ENCODE results near the gene HAND1. TPM values are rescaled to one million over a fixed set of nuclear protein-coding genes. Genes with fewer than 3 reads are reported as not detected.

HAND1 gene
- total RNA-seq, 2 donors from 2014 or later, result not detected

GRCh38 chr5:154451957-154452356, 26.1 kb downstream of the HAND1 start:
- Histone ChIP-seq H3K27me3 (replicated peaks; ENCODE audit: insufficient read depth) (no peaks in the 10 kb centered on the region), H3K27ac (no peak overlapping the region), H3K9me3 (no peaks in the 10 kb centered on the region), H3K36me3 (no peaks in the 10 kb centered on the region), H3K4me1 (replicated peaks) (no peaks in the 10 kb centered on the region), H3K4me3 (no peak overlapping the region)
- intact Hi-C loops (cut with DNase I), result no loop called here
- TF ChIP-seq POLR2A (IDR thresholded peaks at IDR 0.05), result no peak
- TF ChIP-seq POLR2AphosphoS5 (IDR thresholded peaks at IDR 0.05), result no peak
- TF ChIP-seq, protein P1, sequence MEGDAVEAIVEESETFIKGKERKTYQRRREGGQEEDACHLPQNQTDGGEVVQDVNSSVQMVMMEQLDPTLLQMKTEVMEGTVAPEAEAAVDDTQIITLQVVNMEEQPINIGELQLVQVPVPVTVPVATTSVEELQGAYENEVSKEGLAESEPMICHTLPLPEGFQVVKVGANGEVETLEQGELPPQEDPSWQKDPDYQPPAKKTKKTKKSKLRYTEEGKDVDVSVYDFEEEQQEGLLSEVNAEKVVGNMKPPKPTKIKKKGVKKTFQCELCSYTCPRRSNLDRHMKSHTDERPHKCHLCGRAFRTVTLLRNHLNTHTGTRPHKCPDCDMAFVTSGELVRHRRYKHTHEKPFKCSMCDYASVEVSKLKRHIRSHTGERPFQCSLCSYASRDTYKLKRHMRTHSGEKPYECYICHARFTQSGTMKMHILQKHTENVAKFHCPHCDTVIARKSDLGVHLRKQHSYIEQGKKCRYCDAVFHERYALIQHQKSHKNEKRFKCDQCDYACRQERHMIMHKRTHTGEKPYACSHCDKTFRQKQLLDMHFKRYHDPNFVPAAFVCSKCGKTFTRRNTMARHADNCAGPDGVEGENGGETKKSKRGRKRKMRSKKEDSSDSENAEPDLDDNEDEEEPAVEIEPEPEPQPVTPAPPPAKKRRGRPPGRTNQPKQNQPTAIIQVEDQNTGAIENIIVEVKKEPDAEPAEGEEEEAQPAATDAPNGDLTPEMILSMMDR (IDR thresholded peaks at IDR 0.05), result no peak
- 87% methylated on average over 8 of the region's 8 CpGs for WGBS
- no peak for DNase-seq (ENCODE audit: low spot score)

DNA sequence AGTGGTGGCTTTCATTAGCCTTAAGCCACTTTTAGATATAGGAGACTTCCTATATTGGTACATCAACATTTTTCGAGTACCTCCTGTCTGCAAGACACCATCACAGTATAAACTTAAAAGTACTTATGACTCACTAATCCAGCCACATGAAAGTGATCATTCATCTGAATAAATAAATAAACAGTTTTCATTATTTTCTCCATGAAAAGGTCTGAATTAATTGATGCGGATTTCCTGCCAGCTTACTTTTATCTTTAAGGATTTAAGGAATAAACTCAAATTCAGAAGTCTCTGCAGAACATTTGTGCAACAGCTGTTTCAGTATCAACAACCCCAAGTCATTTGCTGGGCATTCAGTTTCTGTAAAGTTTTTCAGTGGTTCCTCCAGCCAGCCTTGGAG, 28.2 kb downstream of the HAND1 start:
- WGBS, result 72% methylated on average over 2 of the region's 2 CpGs
- Histone ChIP-seq H3K4me1 (replicated peaks) (no peaks in the 10 kb centered on the region), H3K27me3 (replicated peaks; ENCODE audit: insufficient read depth) (no peaks in the 10 kb centered on the region), H3K9me3 (no peaks in the 10 kb centered on the region), H3K27ac (no peak overlapping the region), H3K4me3 (no peak overlapping the region), H3K36me3 (no peaks in the 10 kb centered on the region)
- intact Hi-C loops (cut with DNase I), result no loop called here
- no peak for DNase-seq (ENCODE audit: low spot score)
- TF ChIP-seq POLR2A (IDR thresholded peaks at IDR 0.05) (no peak), POLR2AphosphoS5 (IDR thresholded peaks at IDR 0.05) (no peak)

DNA sequence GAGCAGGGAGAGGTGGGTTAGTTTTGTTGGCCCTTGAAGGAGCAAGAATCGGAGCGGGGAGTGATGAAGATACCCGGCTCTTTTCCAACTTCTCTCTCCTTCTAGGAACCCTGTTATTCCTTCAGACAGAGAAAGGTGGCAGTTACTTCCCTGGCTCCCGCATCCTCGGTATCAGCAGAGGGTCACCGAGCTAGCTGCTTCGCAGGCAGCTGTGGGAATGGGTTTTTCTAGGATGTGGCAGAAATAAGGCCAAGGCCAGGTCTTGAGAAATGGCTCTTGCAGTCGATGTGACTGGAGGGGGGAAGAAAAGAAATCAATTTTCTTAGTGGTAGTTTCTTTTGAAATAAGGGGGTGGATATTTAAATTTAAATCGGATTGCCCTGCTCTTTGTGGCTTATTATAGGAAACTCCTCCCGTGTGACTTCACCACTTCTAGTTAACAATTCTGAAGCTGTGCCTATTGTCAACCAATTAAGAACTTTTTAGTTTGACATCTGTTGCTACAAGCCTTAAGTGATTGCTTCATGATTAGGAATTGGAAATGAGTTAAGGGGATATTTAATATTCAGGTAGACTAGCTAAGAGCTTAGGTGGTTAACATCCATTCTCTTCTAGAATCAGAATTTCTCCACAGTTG, 30.8 kb downstream of the HAND1 start:
- DNase-seq (ENCODE audit: low spot score), result no peak
- no peaks in the 10 kb centered on the region for H3K4me1 ChIP-seq (replicated peaks)
- no peaks in the 10 kb centered on the region for H3K27me3 ChIP-seq (replicated peaks; ENCODE audit: insufficient read depth)
- 3% methylated on average over 10 of the region's 10 CpGs for WGBS
- peak overlapping the region; percentile 75 to 77 for H3K27ac ChIP-seq
- no peaks in the 10 kb centered on the region for H3K36me3 ChIP-seq
- H3K9me3 ChIP-seq, result no peaks in the 10 kb centered on the region
- intact Hi-C loops (cut with DNase I), result no loop called here
- H3K4me3 ChIP-seq, result peak overlapping the region; percentile 83 to 87
- no peak for TF ChIP-seq POLR2A (IDR thresholded peaks at IDR 0.05)
- no peak for TF ChIP-seq POLR2AphosphoS5 (IDR thresholded peaks at IDR 0.05)
- TF ChIP-seq, protein P1 (IDR thresholded peaks at IDR 0.05), result no peak

DNA sequence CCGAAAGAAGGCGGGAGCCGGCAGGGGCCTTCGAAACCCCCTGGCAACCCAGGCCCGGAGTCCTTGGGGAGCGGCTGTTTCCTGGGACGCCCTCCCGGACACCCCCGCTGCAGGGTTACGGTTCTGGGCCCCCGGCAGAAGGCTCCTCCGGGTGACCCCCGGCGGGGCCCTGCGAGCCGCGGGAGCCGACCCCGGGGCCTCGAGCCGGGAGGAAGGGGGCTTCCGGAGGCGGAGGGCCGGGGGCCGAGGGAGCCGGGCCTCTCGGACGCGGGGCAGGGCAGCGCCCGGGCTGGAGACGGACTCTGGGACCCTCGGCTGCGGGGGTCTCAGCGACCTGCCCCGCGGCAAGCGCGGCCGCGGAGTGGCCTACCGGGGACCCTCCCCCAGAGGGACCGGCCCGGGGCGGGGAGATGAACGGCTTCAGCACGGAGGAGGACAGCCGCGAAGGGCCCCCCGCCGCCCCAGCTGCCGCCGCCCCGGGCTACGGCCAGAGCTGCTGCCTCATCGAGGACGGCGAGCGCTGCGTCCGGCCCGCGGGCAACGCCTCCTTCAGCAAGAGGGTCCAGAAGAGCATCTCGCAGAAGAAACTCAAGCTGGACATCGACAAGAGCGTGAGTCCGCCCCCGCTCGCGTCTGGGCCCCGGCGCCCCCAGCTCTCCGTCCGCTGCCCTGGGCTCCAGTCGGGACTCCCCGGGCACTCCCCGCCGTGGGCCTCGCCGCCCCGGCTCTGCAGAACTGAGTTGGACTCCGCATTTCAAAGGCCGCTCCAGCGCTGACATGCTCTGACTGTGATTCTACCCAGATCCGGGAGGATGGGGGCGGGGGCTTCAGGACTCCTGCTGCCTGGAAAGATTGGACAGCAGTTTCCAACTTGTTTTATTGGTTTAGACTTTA, 31.6 kb downstream of the HAND1 start:
- Histone ChIP-seq H3K27ac (peak overlapping the region; percentile 75 to 77), H3K36me3 (peaks cover 0 to 6% of the 10 kb centered on the region in 2 donors), H3K27me3 (replicated peaks; ENCODE audit: insufficient read depth) (no peaks in the 10 kb centered on the region), H3K4me1 (replicated peaks) (no peaks in the 10 kb centered on the region), H3K9me3 (no peaks in the 10 kb centered on the region), H3K4me3 (peak overlapping the region; percentile 83 to 87)
- peak; percentile 43 for DNase-seq (ENCODE audit: low spot score)
- WGBS, result under 1% methylated on average over 78 of the region's 87 CpGs
- TF ChIP-seq POLR2A (IDR thresholded peaks at IDR 0.05), result no peak
- TF ChIP-seq POLR2AphosphoS5 (IDR thresholded peaks at IDR 0.05), result no peak
- TF ChIP-seq, protein P1 (IDR thresholded peaks at IDR 0.05), result no peak
- intact Hi-C loops (cut with DNase I), result no loop called here

- peaks cover 0 to 8% of the 10 kb centered on the region in 2 donors for H3K36me3 ChIP-seq
- under 1% methylated on average over 60 of the region's 70 CpGs for WGBS
- DNase-seq (ENCODE audit: low spot score), result peak; percentile 94
- peak within 1 kb of the TSS; percentile 75 to 77 for H3K27ac ChIP-seq
- H3K4me1 ChIP-seq (replicated peaks), result no peaks in the 10 kb centered on the region
- no peaks in the 10 kb centered on the region for H3K27me3 ChIP-seq (replicated peaks; ENCODE audit: insufficient read depth)
- H3K4me3 ChIP-seq, result peak within 1 kb of the TSS; percentile 83 to 87
- H3K9me3 ChIP-seq, result no peaks in the 10 kb centered on the region
- intact Hi-C loops (cut with DNase I), result no loop called here
- TF ChIP-seq POLR2AphosphoS5 (IDR thresholded peaks at IDR 0.05) (peak; percentile 97), POLR2A (IDR thresholded peaks at IDR 0.05) (peak; percentile 89)
- TF ChIP-seq, protein P1 (IDR thresholded peaks at IDR 0.05), result peak in 1 of 4 experiments; percentile 25
Observed at GRCh38 chr5:154445422-154446194, 32.4 kb downstream of the HAND1 start, which contains the start of gene SAP30L. Gene SAP30L, plus strand, starts transcription at chr5:154445997. Its CDS starts 608 bp downstream, at chr5:154446605.

All from prostate gland (tissue), 2 donors.